Stomach (tissue), 19 donors: ENCODE results near the gene TMEM51. TPM values are rescaled to one million over a fixed set of nuclear protein-coding genes. Genes with fewer than 3 reads are reported as not detected.
A peak's percentile ranks its signal among the peaks of the same experiment; 100 is the strongest.

ENCODE experiments used
- DNase-seq, 2 donors: peaks; one replicate each; pipeline versions ENCODE4 v3.0.0 to v3.0.0-alpha.2; 2013 to 2019
- H3K27ac ChIP-seq, 5 donors: fragments of 200-600 bp in 4 of 5; sonication (generic) in 4 of 5; one replicate each; pipeline ENCODE4 v1.5.1; 2013 to 2019; ENCODE audit warnings: mild to moderate bottlenecking in 1 of 5, moderate library complexity in 1 of 5
- H3K27me3 ChIP-seq, 3 donors: fragments of 200-600 bp; sonication (generic); one replicate each; pipeline ENCODE4 v1.5.1; 2017 to 2019; ENCODE audit warnings: mixed run types in 1 of 3
- H3K36me3 ChIP-seq, 4 donors: fragments of 200-600 bp; sonication (generic); 1 replicate in 3 of 4; 2 replicates in 1 of 4; pipeline ENCODE4 v1.5.1; 2016 to 2019
- H3K4me1 ChIP-seq, 4 donors: fragments of 200-600 bp; sonication (generic); one replicate each; pipeline ENCODE4 v1.5.1; 2016 to 2019
- H3K4me3 ChIP-seq, 4 donors: fragments of 200-600 bp; sonication (generic) in 3 of 4; one replicate each; pipeline ENCODE4 v1.5.1; 2016 to 2019; ENCODE audit warnings: mild to moderate bottlenecking in 1 of 4
- H3K9me3 ChIP-seq, 4 donors: fragments of 200-600 bp; sonication (generic); one replicate each; pipeline ENCODE4 v1.5.1; 2016 to 2019
- EP300 ChIP-seq: sonication (generic); formaldehyde crosslinking; IDR thresholded peaks from one replicate; pipeline ENCODE4 v1.6.1; 2017; ENCODE audit warnings: antibody characterized with exemption
- POLR2A ChIP-seq, 4 donors: fragments of 450-650 bp; IDR thresholded peaks; one replicate each; pipeline ENCODE4 v1.6.1; 2016; ENCODE audit warnings: antibody characterized with exemption in 4 of 4, control low read depth in 2 of 4, mild to moderate bottlenecking in 1 of 4, moderate library complexity in 1 of 4
- POLR2AphosphoS5 ChIP-seq, 3 donors: sonication (generic); formaldehyde crosslinking; IDR thresholded peaks; one replicate each; pipeline ENCODE4 v1.6.1; 2016; ENCODE audit warnings: antibody characterized with exemption in 3 of 3
- WGBS, 5 donors: extraction: QIAGEN DNeasy Blood & Tissue Kit in 3 of 5; methylation state at CpG; one replicate each; pipeline versions ENCODE4 v1.1.5 to v1.1.7; 2013 to 2018; 5-methylcytosine and 5-hydroxymethylcytosine counted together
- intact Hi-C: fragments of 100-400 bp; cut with DNase I; formaldehyde crosslinking; loops from one replicate; pipeline ENCODE4 v1.15.1; 2023; ENCODE audit warnings: low total_unique reads
- long read RNA-seq, 10 donors: transcript quantifications; one replicate each; lab custom pipeline, GENCODE V29; 2026
- polyA plus RNA-seq, 3 donors: library from polyadenylated mRNA; stranded (reverse); fragments of 200-250 nt; gene quantifications; one replicate each; pipeline ENCODE4 v1.2.3, GENCODE V29; 2013
- total RNA-seq, 5 donors: library from RNA; depleted of rRNA; stranded (reverse); fragments of >200 nt; gene quantifications; one replicate each; pipeline versions ENCODE4 v1.1.0 to v1.2.3, GENCODE V29; 2014 to 2016
- TF ChIP-seq, protein P1 (sequence below), 7 experiments: fragments of 450-650 bp in 4 of 7; fragments of 200-600 bp in 3 of 7; sonication (generic) in 3 of 7; IDR thresholded peaks; one replicate each; pipeline ENCODE4 v1.5.1; 2016 to 2019; ENCODE audit warnings: antibody characterized with exemption in 7 of 7, control low read depth in 2 of 7, mild to moderate bottlenecking in 1 of 7
- donor health status: healthy with polysubstance abuse.
- donor health status: Bipolar disorder and iron deficiency.
- donor health status: healthy.

Gene TMEM51, protein sequence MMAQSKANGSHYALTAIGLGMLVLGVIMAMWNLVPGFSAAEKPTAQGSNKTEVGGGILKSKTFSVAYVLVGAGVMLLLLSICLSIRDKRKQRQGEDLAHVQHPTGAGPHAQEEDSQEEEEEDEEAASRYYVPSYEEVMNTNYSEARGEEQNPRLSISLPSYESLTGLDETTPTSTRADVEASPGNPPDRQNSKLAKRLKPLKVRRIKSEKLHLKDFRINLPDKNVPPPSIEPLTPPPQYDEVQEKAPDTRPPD
- total RNA-seq, result 10 to 100 TPM in 4 of 5 donors, 1 to 10 TPM in 1; 1.2 to 32.2 (median 13.8) TPM
- 10 to 100 TPM; 13.6 to 18.2 (median 17.2) TPM for polyA plus RNA-seq
- long read RNA-seq, donor 1, partial matches to known transcripts, result 0 of 5 reads
- long read RNA-seq, donor 1, other reads (novel, unspliced or antisense), result 0 of 5 reads
- long read RNA-seq, donor 2, transcript TMEM51-201 (4 exons, 1,931 nt), result major isoform, 5 of 8 reads
- long read RNA-seq, donor 2, partial matches to known transcripts, result 0 of 8 reads
- long read RNA-seq, donor 2, other reads (novel, unspliced or antisense), result 0 of 8 reads
- long read RNA-seq, donor 3, partial matches to known transcripts, result 0 of 7 reads
- long read RNA-seq, donor 3, other reads (novel, unspliced or antisense), result 0 of 7 reads
- long read RNA-seq, donor 4, partial matches to known transcripts, result 0 of 1 reads
- long read RNA-seq, donor 4, other reads (novel, unspliced or antisense), result 0 of 1 reads
- long read RNA-seq, donor 5, transcript TMEM51-203 (3 exons, 1,842 nt), result major isoform, 5 of 6 reads
- long read RNA-seq, donor 5, partial matches to known transcripts, result 0 of 6 reads
- long read RNA-seq, donor 5, other reads (novel, unspliced or antisense), result 0 of 6 reads
- long read RNA-seq, donor 6, result 0 reads
- long read RNA-seq, donor 7, transcript TMEM51-201 (4 exons, 1,931 nt), result major isoform, 5 of 15 reads
- long read RNA-seq, donor 7, partial matches to known transcripts, result 5 of 15 reads
- long read RNA-seq, donor 7, other reads (novel, unspliced or antisense), result 0 of 15 reads
- long read RNA-seq, donor 8, transcript TMEM51-203 (3 exons, 1,842 nt), result major isoform, 5 of 10 reads
- long read RNA-seq, donor 8, partial matches to known transcripts, result 0 of 10 reads
- long read RNA-seq, donor 8, other reads (novel, unspliced or antisense), result 0 of 10 reads
- long read RNA-seq, donor 9, partial matches to known transcripts, result 6 of 11 reads
- long read RNA-seq, donor 9, other reads (novel, unspliced or antisense), result 0 of 11 reads
- long read RNA-seq, donor 10, partial matches to known transcripts, result 0 of 6 reads
- long read RNA-seq, donor 10, other reads (novel, unspliced or antisense), result 0 of 6 reads

DNA sequence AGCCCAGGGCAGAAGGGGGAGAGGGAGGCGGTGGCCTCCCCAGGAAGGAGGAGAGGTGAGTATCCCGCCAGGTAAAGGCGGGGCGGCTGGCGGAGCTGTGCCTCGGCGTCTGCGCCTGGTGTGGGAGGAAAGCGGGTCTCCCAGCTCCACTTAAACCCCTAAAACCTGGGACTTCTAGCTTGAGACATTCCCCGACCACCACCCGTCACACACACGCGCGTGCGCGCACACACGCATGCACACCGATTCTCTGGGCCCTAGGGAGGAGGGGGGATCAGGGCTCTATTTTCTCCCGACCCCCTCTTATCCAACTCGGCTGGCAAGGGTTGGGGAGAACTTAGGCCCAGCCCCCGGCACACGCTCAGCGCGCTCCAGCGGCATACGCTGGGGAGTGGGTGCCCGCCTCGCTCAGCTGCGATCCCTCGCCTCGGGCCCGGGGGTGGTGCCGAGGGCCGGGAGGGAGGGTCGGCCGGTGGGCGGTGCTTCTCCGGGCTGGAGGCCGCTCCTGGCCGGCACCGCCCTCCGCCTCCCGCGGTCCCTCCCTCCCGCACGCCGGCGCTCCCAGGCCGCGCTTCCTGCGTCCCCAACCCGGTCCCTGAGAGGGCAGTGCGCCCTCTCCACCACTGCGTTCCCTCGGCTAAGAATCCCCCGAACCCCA lies at the start of gene TMEM51:
TSS of gene TMEM51 (plus strand) at position 564 of the 658 bp plus-strand sequence. CDS start 61,341 bp downstream, outside the sequence.
- Histone ChIP-seq H3K9me3 (no peaks in the 10 kb centered on the region), H3K27me3 (peaks cover 0 to 28% (median 8%) of the 10 kb centered on the region in 3 donors), H3K4me1 (peaks cover 51 to 68% (median 63%) of the 10 kb centered on the region in 4 donors), H3K4me3 (peak within 1 kb of the TSS; percentile 60 to 95 (median 80)), H3K27ac (peak within 1 kb of the TSS; percentile 94 to 99 (median 98)), H3K36me3 (no peaks in the 10 kb centered on the region)
- intact Hi-C loops, result no loop called here
- DNase-seq, result peak; percentile 87 to 96
- TF ChIP-seq POLR2AphosphoS5 (IDR thresholded peaks at IDR 0.05) (peak in 2 of 3 donors; percentile 54 to 63), EP300 (no peak), POLR2A (IDR thresholded peaks at IDR 0.05) (no peak)
- TF ChIP-seq, protein P1, sequence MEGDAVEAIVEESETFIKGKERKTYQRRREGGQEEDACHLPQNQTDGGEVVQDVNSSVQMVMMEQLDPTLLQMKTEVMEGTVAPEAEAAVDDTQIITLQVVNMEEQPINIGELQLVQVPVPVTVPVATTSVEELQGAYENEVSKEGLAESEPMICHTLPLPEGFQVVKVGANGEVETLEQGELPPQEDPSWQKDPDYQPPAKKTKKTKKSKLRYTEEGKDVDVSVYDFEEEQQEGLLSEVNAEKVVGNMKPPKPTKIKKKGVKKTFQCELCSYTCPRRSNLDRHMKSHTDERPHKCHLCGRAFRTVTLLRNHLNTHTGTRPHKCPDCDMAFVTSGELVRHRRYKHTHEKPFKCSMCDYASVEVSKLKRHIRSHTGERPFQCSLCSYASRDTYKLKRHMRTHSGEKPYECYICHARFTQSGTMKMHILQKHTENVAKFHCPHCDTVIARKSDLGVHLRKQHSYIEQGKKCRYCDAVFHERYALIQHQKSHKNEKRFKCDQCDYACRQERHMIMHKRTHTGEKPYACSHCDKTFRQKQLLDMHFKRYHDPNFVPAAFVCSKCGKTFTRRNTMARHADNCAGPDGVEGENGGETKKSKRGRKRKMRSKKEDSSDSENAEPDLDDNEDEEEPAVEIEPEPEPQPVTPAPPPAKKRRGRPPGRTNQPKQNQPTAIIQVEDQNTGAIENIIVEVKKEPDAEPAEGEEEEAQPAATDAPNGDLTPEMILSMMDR (IDR thresholded peaks at IDR 0.05), result no peak
- WGBS, 5 donors, result 0 to 1% (median 0%) methylated on average over 15 to 56 of the region's 56 CpGs

DNA sequence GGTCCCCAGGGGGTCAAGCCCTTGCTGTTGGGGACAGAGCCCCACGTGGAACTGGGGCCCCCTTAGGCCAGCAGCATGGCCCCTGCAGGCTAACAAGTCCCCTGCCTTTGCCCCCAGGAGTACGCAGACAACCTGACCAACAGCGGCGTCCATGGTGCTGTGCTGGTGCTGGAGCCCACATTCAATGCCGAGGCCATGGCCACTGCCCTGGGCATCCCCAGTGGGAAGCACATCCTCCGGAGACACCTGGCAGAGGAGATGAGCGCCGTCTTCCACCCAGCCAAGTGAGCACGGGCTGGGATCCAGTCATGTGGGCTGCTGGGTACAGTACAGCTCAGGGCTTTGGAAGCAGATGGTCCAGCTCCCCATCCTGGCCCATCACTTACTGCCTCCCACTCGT lies 49.6 kb upstream of the TMEM51 start:
- peaks cover 0 to 9% (median 0%) of the 10 kb centered on the region in 4 donors for H3K4me1 ChIP-seq
- peaks cover 3 to 10% (median 8%) of the 10 kb centered on the region in 4 donors for H3K9me3 ChIP-seq
- intact Hi-C loops, result no loop called here
- H3K4me3 ChIP-seq, result no peak overlapping the region
- H3K27ac ChIP-seq, result no peak overlapping the region
- H3K27me3 ChIP-seq, result peaks cover 0 to 48% (median 8%) of the 10 kb centered on the region in 3 donors
- WGBS, 5 donors, result 76 to 88% (median 83%) methylated on average over 4 to 10 of the region's 10 CpGs
- H3K36me3 ChIP-seq, result no peaks in the 10 kb centered on the region
- TF ChIP-seq POLR2A (IDR thresholded peaks at IDR 0.05) (no peak), POLR2AphosphoS5 (IDR thresholded peaks at IDR 0.05) (no peak), EP300 (no peak)
- TF ChIP-seq, protein P1 (IDR thresholded peaks at IDR 0.05), result no peak
- no peak for DNase-seq

DNA sequence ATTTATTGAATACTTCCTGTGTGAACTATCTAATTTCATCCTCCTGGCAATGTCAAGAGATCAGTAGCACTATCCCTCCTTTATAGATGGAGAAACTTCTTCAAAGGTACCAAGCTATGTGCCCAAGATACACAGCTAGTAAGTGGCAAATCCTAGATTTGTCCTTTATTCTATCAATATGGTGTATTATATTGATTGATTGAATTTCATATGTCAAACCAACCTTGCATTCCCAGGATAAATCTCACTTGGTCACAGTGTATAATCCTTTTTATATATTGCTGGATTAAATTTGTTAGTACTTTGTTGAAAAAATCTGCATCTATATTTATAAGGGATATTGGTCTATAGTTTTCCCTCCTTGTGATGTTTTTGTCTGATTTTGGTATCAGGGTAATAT lies 48.8 kb upstream of the TMEM51 start:
- intact Hi-C loops, result no loop called here
- peaks cover 0 to 9% (median 0%) of the 10 kb centered on the region in 4 donors for H3K4me1 ChIP-seq
- no peak overlapping the region for H3K4me3 ChIP-seq
- no peaks in the 10 kb centered on the region for H3K36me3 ChIP-seq
- no peak for TF ChIP-seq POLR2AphosphoS5 (IDR thresholded peaks at IDR 0.05)
- peaks cover 0 to 41% (median 8%) of the 10 kb centered on the region in 3 donors for H3K27me3 ChIP-seq
- H3K27ac ChIP-seq, result no peak overlapping the region
- DNase-seq, result no peak
- H3K9me3 ChIP-seq, result peaks cover 3 to 10% (median 8%) of the 10 kb centered on the region in 4 donors

DNA sequence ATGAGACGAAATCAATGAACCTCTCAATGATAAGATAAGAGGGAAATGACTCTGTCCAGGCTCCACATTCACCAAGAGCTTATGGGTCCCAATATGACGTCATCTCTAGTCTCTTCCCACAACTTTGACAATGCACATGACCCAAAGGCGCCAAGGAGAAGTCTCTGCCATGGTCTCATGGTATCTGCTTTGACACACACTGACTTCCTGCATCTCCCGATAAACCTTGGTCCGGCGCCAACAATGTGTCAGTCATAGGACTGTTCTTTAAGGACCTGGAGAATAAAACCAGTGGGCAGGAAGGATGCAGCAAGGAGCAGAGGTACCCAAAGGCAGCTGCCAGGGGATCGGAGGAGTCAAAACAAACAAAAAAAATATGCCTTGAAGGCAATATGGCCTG lies 46.9 kb upstream of the TMEM51 start:
- peak; percentile 58 to 63 for DNase-seq
- TF ChIP-seq POLR2A (IDR thresholded peaks at IDR 0.05), result no peak
- TF ChIP-seq EP300, result no peak
- no peak for TF ChIP-seq POLR2AphosphoS5 (IDR thresholded peaks at IDR 0.05)
- TF ChIP-seq, protein P1 (IDR thresholded peaks at IDR 0.05), result no peak
- H3K27me3 ChIP-seq, result peaks cover 0 to 23% (median 0%) of the 10 kb centered on the region in 3 donors
- H3K36me3 ChIP-seq, result no peaks in the 10 kb centered on the region
- intact Hi-C loops, result no loop called here
- H3K27ac ChIP-seq, result no peak overlapping the region
- 30 to 40% (median 37%) methylated on average over 7 of the region's 7 CpGs for WGBS, 5 donors
- no peak overlapping the region for H3K4me3 ChIP-seq
- H3K4me1 ChIP-seq, result no peaks in the 10 kb centered on the region
- peaks cover 3 to 10% (median 8%) of the 10 kb centered on the region in 4 donors for H3K9me3 ChIP-seq
